ENCODE data around the gene ARHGEF12. TPM values are rescaled to one million over a fixed set of nuclear protein-coding genes. Genes with fewer than 3 reads are reported as not detected.

ARHGEF12 gene
- total RNA-seq, 1 donor = 10.5 TPM

DNA sequence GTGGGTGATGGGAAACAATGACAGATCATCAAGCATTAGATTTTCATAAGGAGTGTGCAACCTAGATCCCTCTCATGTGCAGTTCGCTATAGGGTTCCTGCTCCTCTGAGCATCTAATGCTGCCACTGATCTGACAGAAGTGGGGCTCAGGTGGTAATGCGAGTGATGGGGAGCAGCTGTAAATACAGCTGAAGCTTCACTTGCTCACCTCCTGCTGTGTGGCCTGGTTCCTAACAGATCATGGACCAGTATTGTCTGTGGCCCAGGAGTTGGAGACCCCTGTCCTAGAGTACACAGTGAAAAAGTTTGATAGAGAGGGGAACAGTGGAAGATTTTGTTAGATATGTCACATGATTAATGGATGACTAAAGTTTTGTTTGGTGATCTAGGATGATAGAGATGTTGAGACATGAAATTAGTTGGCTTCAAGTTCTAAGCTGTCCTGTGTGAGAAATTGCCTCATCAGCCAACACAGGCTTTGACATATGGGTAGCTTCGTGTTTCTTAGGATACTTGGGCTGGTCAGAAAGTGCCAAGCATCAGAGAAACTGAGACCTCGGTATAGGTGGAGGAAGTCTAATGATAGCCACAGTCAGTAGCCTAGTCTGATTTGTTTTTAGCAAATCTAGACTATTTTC is 47.4 kb downstream of the ARHGEF12 start:
- DNase-seq (ENCODE audit: low read depth in 2 of 3, low spot score in 2 of 3) = no peak

DNA sequence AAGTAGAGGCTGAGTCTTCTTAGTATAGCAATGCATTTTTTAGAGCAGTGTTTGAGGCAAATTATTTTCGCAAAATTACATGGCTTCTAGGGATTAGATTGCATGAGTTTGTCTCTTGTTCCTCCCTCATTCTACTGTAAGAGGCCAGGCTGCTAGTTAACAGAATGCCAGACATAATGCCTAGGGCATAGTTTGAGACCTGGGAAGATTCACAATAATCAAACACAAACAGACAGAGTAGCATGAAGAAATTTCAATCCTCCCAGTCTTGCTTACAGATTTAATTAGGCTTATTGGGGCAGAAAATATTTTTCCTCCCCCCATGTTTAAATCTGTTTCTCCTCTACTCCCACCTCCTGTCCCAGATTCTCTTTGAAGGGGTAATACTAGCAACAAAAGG is 48.3 kb downstream of the ARHGEF12 start:
- DNase-seq (ENCODE audit: low read depth in 2 of 3, low spot score in 2 of 3) = no peak

DNA sequence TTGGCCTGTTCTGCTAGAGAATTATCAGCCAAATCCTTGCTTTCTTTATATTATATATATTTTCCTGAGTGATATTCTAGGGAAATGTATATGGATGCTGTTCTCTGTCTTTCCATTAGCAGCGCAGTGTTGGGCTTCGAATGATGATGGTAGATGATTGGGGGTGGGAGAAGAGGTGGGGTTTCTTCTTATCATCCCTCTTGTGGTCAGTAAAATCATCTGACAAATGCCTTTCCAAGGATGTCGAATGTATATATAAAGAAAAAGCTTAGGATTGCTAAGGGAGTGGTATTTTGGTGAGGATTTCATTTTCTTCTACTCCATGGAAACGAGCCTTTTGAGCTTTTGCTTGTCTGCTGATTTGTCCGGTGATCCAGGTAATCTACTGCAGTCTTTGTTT is 48.9 kb downstream of the ARHGEF12 start:
- DNase-seq (ENCODE audit: low read depth in 2 of 3, low spot score in 2 of 3) = no peak

DNA sequence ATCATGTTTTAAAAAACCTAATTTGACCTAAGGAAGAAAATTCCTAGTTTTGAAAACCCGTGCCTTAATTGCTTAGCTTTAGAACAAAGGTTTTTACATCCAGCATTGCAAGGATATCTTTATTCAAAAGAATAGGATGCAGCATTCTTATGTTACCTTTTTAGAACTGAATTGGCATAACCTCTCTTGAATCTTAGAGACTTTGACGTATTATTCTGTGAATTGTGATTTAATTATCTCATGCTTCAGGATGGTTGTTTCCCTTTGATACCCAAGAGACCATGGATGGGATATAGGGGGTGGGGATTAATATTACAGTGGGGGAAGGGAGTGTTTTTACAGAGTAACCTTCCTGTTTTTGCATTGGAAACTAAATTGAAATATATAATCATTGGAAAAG is 49.4 kb downstream of the ARHGEF12 start:
- DNase-seq (ENCODE audit: low read depth in 2 of 3, low spot score in 2 of 3) = no peak

DNA sequence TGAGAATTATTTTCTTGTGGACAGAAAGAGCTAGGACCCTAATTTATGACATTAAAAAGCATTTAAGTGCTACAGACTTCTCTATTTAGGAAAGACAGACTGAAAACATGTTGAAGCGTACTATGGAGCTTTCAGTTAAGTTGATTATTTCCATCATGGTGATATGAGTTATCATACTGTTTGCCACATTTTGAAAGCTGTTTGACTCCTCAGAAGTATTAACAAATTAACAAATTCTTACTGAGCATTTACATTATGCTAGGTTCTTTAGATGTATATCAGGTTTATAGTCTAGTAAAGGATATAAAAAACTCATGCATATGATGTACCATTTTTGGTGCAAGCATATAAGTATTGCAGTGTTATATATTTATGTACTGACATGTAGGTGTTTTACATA is 50.1 kb downstream of the ARHGEF12 start:
- DNase-seq (ENCODE audit: low read depth in 2 of 3, low spot score in 2 of 3) = no peak

DNA sequence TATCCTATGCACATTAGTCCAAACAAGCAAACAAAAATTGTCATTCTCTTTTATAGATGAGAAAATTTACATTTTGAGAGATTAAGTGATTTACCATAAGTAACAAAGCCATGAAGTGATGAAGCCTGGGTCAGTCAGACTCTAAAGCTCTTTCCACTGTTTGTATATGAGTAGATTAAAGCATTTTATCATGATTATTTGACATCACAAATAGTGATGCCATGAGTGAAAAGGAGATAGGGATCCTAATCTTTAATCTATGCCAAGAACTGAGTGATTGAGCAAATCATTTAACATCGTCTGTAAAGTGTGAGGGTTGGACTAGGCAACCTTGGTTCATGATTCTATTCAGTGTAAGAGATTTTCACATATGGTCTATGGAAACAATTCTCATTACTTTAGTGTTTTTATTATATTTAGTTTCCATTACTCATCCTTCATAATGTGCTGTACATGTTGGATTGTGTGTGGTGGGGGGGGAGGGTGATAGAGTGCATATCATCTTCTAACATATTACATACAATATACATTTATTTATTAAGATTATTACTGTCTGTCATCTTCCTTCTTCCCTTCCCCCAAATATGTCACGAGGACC is 50.7 kb downstream of the ARHGEF12 start:
- no peak for DNase-seq (ENCODE audit: low read depth in 2 of 3, low spot score in 2 of 3)

DNA sequence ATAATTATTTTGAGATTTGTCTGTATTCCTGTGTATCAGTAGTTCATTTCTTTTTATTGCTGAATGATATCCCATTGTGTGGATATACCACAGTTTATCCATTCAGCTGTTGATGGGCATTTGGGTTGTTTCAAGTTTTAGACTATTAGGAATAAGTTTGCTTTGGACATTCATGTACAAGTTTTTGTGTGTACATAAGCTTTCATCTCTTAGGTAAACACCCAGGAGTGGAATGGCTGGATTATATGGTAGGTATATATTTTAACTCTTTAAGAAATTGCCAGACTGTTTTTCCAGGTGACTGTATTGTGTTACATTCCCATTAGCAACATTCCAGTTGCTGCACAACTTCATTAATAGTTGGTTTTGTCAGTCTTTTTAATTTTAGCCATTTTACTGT is 52.0 kb downstream of the ARHGEF12 start:
- DNase-seq (ENCODE audit: low read depth in 2 of 3, low spot score in 2 of 3) = no peak

DNA sequence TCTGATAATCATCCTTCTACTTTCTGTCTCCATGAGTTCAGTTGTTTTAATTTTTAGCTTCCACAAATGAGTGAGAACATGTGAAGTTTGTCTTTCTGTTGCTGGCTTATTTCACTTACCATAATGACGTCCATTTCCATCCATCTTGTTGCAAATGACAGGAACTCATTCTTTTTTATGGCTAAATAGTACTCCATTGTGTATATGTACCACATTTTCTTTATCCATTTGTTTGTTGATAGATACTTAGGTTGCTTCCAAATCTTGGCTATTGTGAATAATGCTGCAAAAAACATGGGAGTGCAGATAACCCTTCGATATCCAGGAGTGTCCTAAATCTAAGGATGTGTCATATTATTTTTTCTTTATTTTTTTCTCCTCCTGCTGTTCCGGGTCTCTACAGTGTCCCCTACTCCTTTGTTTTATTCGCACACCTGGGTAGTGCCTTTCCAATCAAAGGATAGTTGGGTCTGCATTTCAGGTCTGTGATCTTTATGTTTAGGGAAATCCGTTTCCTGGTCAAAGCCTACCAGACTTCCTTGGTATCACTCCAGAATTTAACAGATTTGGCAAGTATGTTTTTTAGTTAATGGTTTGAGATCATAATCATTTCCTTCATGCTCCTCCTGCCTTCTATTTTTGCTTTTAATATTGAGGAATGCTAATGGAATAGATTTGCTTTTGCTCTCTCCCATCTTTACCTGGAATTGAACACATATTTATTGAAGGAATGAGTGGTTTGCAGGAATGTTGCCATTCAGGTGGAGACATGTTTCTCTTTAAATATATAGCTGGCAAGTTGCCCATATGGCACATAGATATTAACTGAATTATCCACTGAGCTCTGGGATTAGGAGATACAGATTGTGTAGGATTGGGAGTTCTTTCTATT is 53.7 kb downstream of the ARHGEF12 start:
- no peak for DNase-seq (ENCODE audit: low read depth in 2 of 3, low spot score in 2 of 3)

DNA sequence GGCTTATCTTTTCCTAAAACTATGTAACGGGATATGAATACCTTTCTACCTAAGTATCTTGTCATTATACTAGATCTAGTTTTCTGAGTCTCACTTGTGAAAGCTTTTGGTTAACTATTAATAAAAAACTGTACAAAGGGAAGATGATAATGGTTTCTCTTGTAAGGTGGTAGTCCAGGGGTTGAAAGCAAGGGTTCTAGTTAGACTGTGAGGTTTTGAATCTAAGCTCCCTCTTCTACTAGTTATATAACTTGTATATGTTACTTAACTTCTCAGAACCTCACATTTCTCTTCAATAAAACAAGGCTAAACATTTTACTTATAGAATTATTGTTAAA is 54.3 kb downstream of the ARHGEF12 start:
- no peak for DNase-seq (ENCODE audit: low read depth in 2 of 3, low spot score in 2 of 3)

DNA sequence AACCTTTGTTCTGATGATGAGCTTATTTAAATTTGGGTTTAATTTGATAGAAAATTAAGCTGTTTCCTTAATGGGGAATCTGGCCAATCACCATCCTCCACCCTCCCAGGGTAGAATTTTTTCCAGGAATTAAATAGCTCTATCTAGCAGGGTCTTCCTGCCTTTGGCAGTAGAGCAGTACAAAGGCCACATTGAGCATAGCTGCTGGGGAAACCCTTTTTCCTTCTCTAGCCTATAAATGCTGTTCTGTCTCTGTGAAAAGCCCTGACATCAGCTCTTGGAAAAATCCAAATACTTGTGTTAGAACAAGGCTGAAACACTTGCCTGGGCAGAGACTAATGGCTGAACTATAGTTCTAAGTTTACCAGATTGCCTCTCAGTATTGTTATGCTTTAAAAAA is 55.1 kb downstream of the ARHGEF12 start:
- no peak for DNase-seq (ENCODE audit: low read depth in 2 of 3, low spot score in 2 of 3)

DNA sequence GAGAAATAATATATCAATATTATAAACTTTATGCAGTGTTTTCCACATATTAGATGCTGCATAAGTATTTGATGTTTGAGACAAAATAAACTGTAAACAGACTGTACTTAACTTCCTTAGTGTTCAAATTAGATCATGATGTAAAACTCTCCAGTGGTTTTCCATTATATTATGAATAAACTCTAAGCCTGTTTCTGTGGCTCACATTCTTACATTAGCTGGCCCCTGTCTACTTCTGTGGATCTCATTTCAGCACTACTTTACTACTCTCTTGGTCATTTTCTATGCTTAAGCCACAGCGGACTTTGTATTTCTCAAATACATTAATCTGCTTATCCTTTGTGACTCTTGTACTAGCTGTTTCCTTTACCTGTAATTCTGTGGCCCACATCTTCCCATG is 55.6 kb downstream of the ARHGEF12 start:
- no peak for DNase-seq (ENCODE audit: low read depth in 2 of 3, low spot score in 2 of 3)

DNA sequence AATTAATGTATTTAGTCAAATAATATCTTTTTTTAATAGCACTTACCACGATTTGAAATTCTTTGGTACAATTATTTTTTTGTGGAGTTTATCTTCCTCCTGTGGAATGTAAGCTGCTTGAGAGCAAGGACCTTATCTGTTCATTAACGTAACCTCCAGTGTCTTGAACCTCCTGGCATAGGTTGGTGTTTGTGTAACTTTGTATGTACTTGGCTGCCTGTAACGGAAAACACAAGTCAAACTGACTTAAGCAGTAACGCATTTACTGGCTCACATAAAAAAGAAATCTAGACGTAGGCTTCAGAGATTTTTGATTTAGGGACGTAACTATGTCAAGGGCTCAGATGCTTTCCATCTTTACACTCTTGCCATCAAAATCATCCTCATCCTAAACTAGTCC is 56.1 kb downstream of the ARHGEF12 start:
- no peak for DNase-seq (ENCODE audit: low read depth in 2 of 3, low spot score in 2 of 3)

DNA sequence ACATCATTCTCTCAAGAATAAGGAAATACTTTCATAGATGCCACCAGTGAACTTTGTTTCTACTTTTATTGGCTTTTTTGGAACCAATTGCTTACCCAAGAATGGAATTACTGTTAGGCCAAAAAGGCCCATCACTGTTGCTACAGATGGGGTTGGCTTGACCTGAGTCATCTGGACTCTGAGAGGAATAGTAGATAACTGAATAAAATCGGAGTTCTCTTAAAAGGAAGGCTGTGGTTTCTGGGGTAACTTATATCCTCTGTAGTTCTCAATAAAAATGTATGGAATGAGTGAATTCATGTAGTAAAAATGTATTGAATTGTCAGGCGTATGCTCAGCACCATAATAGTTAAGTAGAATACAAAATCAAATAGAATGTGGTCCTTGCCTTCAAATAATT is 56.6 kb downstream of the ARHGEF12 start:
- DNase-seq (ENCODE audit: low read depth in 2 of 3, low spot score in 2 of 3) = no peak

DNA sequence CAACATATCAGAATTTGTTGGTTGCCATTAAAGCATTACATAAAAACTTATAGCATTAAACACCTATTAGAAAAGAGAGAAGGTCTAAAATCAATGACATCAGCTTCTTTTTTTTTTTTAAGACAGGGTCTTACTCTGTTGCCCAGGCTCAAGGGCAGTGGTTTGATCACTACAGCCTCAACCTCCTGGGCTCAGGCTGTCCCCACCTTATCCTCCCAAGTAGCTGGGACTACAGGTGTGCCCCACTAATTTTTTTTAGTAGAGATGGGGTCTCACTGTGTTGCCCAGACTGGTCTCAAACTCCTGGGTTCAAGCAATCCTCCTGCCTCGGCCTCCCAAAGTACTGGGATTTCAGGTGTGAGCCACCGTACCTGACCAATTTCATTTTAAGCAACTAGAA is 57.9 kb downstream of the ARHGEF12 start:
- no peak for DNase-seq (ENCODE audit: low read depth in 2 of 3, low spot score in 2 of 3)

DNA sequence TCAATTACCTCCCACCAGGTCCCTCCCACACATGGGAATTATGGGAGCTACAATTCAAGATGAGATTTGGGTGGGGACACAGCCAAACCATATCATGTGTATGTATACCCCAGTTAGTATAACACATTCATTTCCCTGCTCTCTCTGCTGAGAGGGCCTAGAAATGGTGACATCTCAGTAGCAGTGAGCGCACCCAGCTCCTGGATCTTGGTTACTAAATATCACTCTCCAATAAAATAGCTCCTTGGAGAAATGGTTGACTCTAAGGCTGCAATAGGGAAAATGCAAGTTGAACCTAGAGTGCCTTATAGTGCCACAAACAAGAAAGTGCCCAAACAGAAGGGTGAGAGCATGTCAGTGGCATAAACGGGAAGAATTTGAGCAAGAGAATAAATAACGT is 59.6 kb downstream of the ARHGEF12 start:
- DNase-seq (ENCODE audit: low read depth in 2 of 3, low spot score in 2 of 3) = no peak

DNA sequence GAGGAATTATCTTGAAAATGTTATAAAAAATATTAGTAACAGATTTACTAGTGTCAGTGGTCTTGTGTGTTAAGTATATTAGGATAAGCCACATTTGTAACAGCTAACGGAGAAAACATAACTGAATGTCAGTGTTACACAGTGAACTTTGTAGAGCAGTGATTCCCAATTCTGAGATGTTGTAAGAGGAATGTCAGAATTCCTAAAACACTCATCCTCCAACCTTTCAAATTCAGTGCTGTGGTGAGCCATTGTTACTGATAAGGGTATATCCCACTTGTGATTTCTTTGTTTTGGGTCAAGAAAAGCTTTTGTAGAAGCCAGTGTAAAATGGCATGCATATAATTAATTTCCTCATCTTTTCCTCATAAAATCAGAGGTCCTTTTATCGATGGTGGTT is 61.9 kb downstream of the ARHGEF12 start:
- DNase-seq (ENCODE audit: low read depth in 2 of 3, low spot score in 2 of 3) = no peak

DNA sequence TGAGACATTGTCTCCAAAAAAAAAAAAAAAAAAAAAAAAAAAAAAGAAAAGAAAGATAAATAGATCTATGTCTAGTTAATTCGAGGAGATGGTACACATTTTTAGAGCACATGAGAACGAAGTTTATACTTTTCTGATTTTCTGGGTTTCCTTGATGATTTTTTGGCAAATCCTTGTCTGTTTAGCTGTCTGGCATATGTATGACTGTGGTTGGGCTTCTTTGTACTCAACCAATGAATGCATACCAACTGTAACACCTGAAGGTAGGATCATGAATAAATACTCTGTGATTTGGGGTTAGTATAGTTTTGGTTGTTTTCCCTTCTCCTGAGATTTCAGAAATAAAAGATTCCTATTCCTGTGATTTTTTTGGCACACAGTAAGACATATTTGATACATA is 63.1 kb downstream of the ARHGEF12 start:
- no peak for DNase-seq (ENCODE audit: low read depth in 2 of 3, low spot score in 2 of 3)

DNA sequence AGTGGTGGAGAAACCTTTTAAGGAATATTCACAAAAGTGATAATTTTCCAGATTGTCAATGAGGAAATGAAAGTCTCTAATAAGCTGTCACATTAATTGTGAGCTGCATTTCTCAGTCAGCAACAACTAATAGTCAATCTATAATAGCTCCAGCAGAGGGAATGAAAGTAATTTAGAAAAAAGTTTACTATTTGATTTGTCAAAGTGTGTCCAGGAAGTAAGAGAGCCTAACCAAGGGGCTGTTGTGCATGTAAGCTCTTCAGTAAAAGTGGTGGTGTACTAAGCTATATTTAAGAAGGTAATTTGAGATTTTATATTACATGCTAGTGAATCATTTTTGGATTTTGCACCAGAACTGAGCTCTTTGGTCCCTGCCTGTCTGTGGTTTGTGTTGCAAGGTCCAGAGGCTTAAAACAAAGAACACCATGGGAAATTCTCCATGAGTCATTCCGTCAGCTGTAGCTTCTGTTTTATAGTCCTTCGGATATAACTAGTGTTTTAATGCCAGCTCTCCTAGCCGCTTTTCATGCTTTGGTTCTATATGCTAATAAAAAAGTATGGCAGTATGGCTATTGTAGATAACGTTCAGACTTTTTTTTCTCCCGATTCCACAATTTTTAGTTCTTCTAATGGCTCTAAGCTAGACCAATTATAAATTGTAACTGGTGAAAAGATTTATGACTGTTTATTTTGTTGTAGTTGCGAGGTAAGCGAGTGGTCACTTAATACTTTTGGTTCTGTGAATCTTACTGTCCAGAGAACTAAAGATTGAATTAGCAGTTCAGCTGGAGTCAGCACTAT is 64.6 kb downstream of the ARHGEF12 start:
- no peak for DNase-seq (ENCODE audit: low read depth in 2 of 3, low spot score in 2 of 3)

DNA sequence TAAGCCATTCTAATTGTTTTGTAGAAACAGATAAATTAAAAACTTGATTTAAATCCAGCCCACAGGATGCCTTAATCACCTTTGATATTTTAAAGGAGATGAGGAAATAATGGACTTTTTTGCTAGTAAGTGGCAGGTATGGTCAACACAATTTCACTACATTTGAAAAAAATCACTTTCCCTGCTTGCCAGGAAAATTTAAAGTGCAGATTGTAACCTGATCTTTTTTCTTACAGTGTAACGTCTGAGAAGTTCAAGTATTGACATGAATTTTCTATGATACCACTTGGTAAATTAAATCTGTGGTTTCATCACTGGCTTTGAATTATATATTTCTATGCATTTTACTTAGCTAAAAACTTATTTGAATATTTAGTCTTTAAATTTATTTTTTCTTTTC is 65.3 kb downstream of the ARHGEF12 start:
- no peak for DNase-seq (ENCODE audit: low read depth in 2 of 3, low spot score in 2 of 3)

DNA sequence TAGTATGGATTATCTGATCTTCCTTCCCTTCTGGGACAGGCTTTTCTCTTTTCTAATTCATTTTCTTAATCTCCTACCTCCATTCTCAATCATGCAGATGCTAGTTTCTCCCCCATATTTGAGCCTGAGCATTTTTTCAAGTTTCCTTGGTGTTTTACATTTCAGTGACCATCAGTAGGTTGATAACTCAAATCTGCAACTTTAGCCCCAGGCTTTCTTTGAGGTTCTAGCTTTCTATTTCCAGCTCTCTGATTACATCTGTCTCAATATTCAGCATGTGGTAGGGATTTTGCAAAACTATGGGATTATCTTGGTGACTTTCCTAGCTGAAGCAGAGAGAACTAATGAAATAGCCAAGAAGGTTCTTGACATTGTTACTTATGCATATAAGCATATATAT is 67.8 kb downstream of the ARHGEF12 start:
- DNase-seq (ENCODE audit: low read depth in 2 of 3, low spot score in 2 of 3) = no peak

DNA sequence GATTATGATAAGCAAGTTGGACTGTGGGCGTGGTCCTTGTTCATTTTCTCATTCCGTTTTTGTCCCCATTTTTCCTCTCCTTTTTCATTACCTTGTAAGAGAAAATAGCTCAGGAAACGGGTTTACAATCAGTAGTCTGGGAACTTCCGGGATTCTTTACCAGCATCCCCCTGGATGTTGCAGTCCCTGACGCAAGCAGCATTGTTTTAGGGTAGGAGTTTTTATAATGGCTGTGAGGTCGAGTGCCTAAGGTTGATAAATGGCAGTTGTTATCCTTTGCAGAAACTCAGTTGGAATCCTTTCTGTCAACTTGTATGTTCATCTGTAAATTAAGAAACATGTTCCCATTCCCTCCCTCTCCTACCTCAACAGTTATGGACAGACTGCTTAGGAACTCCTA is 68.3 kb downstream of the ARHGEF12 start:
- DNase-seq (ENCODE audit: low read depth in 2 of 3, low spot score in 2 of 3) = no peak

Measured in hematopoietic multipotent progenitor cell (in vitro differentiated cells).